ENCODE data around the gene NFIA. TPM values are rescaled to one million over a fixed set of nuclear protein-coding genes. Genes with fewer than 3 reads are reported as not detected.

NFIA gene
- total and polyA plus RNA-seq, 9 of the 15 experiments (the other 6 are each of a cell fraction or from before 2014, with no cell fraction given): 5.3 to 24.9 (median 9.8) TPM

DNA sequence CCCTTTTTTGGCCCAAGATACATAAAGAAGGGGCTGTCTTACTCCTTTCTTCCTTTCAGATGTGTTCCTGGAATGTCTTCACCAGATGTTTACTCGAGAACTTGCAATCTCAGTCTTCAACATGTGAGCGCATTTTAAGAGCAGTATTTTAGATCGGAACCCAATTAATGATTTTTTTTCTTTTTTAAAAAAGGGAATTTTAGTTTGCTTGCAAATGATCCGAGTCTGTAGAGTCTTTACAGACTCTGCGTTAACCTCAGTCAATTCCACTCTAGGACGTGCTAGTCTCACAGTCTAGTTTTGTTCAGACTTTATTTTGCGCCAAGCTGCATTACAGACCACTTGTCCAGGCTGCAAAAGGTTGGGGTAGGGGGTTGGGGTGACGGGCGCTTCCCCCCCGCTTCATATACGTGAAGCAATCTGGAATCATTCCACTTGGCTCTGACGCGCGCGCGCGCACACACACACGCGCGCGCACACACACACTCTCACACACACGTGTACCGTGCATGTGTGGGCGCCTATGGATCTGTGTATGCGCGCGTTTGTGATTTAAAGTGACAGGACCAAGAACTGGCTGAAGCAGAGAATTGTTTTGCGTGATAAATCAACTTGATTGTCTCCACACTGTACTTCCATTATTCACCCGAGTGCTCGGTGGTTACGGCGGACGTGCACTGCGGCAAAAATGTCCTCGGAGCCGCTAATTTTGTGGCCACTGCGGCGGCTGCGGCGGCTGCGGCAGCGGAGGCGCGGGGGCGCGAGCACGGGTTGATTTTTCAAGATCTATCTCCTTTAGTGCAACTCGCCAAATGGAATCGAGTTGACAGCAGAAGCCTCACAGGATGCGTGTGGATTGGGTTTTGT, 25.6 kb upstream of the NFIA start (continued):
- no peak for TF ChIP-seq ARID3A (IDR thresholded peaks at IDR 0.05; ENCODE audit: borderline replicate concordance, low read depth, low read length)
- TF ChIP-seq ID3 (CRISPR knock-in tag; IDR thresholded peaks at IDR 0.05): no peak
- peak; percentile 65; the same call in 1 of the 2 replicates for TF ChIP-seq ID3 (tag; IDR thresholded peaks at IDR 0.05)
- TF ChIP-seq SREBF2 (CRISPR knock-in tag; IDR thresholded peaks at IDR 0.05): no peak
- no peak for TF ChIP-seq ZNF79 (CRISPR knock-in tag; IDR thresholded peaks at IDR 0.05; ENCODE audit: low read depth)
- TF ChIP-seq HDAC6 (IDR thresholded peaks at IDR 0.05; ENCODE audit: low read depth, low read length): no peak
- no peak for TF ChIP-seq NELFE (IDR thresholded peaks at IDR 0.05; ENCODE audit: insufficient read depth, insufficient read length)
- TF ChIP-seq, protein P1, sequence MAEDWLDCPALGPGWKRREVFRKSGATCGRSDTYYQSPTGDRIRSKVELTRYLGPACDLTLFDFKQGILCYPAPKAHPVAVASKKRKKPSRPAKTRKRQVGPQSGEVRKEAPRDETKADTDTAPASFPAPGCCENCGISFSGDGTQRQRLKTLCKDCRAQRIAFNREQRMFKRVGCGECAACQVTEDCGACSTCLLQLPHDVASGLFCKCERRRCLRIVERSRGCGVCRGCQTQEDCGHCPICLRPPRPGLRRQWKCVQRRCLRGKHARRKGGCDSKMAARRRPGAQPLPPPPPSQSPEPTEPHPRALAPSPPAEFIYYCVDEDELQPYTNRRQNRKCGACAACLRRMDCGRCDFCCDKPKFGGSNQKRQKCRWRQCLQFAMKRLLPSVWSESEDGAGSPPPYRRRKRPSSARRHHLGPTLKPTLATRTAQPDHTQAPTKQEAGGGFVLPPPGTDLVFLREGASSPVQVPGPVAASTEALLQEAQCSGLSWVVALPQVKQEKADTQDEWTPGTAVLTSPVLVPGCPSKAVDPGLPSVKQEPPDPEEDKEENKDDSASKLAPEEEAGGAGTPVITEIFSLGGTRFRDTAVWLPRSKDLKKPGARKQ (CRISPR knock-in tag; IDR thresholded peaks at IDR 0.05): no peak
- TF ChIP-seq VEZF1 (CRISPR knock-in tag; IDR thresholded peaks at IDR 0.05): peak; percentile 78
- no peak for TF ChIP-seq PHTF2 (CRISPR knock-in tag; IDR thresholded peaks at IDR 0.05)
- TF ChIP-seq IFI16 (CRISPR knock-in tag; IDR thresholded peaks at IDR 0.05): no peak
- TF ChIP-seq RB1 (IDR thresholded peaks at IDR 0.05; ENCODE audit: low read depth): peak; percentile 53
- TF ChIP-seq POLR3G (IDR thresholded peaks at IDR 0.05; ENCODE audit: extremely low read depth, insufficient read length, insufficient replicate concordance): no peak
- TF ChIP-seq SIRT6 (IDR thresholded peaks at IDR 0.05; ENCODE audit: low read depth, low read length): no peak
- no peak for TF ChIP-seq ZBTB43 (CRISPR knock-in tag; IDR thresholded peaks at IDR 0.05)
- no peak for TF ChIP-seq SRSF7 (optimal IDR thresholded peaks at IDR 0.05; ENCODE audit: low read depth, low read length)
- TF ChIP-seq, protein P2, sequence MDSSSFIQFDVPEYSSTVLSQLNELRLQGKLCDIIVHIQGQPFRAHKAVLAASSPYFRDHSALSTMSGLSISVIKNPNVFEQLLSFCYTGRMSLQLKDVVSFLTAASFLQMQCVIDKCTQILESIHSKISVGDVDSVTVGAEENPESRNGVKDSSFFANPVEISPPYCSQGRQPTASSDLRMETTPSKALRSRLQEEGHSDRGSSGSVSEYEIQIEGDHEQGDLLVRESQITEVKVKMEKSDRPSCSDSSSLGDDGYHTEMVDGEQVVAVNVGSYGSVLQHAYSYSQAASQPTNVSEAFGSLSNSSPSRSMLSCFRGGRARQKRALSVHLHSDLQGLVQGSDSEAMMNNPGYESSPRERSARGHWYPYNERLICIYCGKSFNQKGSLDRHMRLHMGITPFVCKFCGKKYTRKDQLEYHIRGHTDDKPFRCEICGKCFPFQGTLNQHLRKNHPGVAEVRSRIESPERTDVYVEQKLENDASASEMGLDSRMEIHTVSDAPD (CRISPR knock-in tag; IDR thresholded peaks at IDR 0.05): no peak
- 0 out of 2 replicates have a peak, but pooled peaks have one; percentile 19 for TF ChIP-seq MXI1 (IDR thresholded peaks at IDR 0.05; ENCODE audit: low read depth, low read length)
- TF ChIP-seq KLF16 (IDR thresholded peaks at IDR 0.05): no peak
